Spinal cord (tissue), 10 donors: Measurements from ENCODE around the gene RPL4. TPM values are rescaled to one million over a fixed set of nuclear protein-coding genes. Genes with fewer than 3 reads are reported as not detected.
"Not testable (repeated sequence)": the region's sequence is repeated elsewhere in the genome, so short reads cannot be mapped to it uniquely, and the experiment has no call there.

Source experiments
- DNase-seq, 6 donors: peaks; one replicate each; pipeline versions ENCODE4 v3.0.0 to v3.0.0-alpha.2; 2013 to 2015; ENCODE audit warnings: low spot score in 6 of 6, low read depth in 4 of 6
- H3K27ac ChIP-seq: one replicate; pipeline ENCODE4 v1.5.1; 2013; ENCODE audit warnings: low read depth, low read length, control low read depth
- H3K27me3 ChIP-seq: one replicate; pipeline ENCODE4 v1.6.1; 2013; ENCODE audit warnings: low read length; ENCODE audit not compliant: control insufficient read depth, insufficient read depth
- H3K36me3 ChIP-seq: one replicate; pipeline ENCODE4 v1.6.1; 2013; ENCODE audit warnings: low read length; ENCODE audit not compliant: control insufficient read depth, insufficient read depth
- H3K4me1 ChIP-seq: one replicate; pipeline ENCODE4 v1.6.1; 2013; ENCODE audit warnings: low read length; ENCODE audit not compliant: control insufficient read depth, insufficient read depth
- H3K4me3 ChIP-seq: one replicate; pipeline ENCODE4 v1.5.1; 2013; ENCODE audit warnings: low read depth, low read length, control low read depth
- H3K9me3 ChIP-seq: one replicate; pipeline ENCODE4 v1.6.1; 2013; ENCODE audit warnings: low read length; ENCODE audit not compliant: control insufficient read depth, insufficient read depth
- WGBS: methylation state at CpG from one replicate; pipeline ENCODE4 v1.1.5; 2013; ENCODE audit warnings: missing lambda C conversion rate; ENCODE audit not compliant: insufficient coverage; 5-methylcytosine and 5-hydroxymethylcytosine counted together
- polyA plus RNA-seq, 2 donors: library from polyadenylated mRNA; unstranded; fragments of 120-200 nt; gene quantifications; one replicate each; pipeline ENCODE4 v1.2.1, GENCODE V29; 2013; ENCODE audit not compliant: insufficient read length in 2 of 2
- total RNA-seq, 2 donors: library from RNA; depleted of rRNA in 1 of 2; stranded (reverse); fragments of 120-200 nt in 1 of 2; fragments of >200 nt in 1 of 2; gene quantifications; one replicate each; pipeline versions ENCODE4 v1.2.3 to v1.2.4, GENCODE V29; 2013 to 2014
- donor health status: healthy.

Gene RPL4
- total and polyA plus RNA-seq, 4 donors: 1,568 to 3,918 (median 2,279) TPM

GRCh38 chr15:66508293-66508883 is 3.7 kb upstream of the RPL4 start:
- H3K4me1 ChIP-seq: no peaks in the 10 kb centered on the region
- no peaks in the 10 kb centered on the region for H3K9me3 ChIP-seq
- no peak overlapping the region for H3K27ac ChIP-seq
- H3K4me3 ChIP-seq: no peak overlapping the region
- no peaks in the 10 kb centered on the region for H3K27me3 ChIP-seq
- no peak for DNase-seq
- WGBS: no CpG with 5 or more reads among the region's 3 CpGs
- no peaks in the 10 kb centered on the region for H3K36me3 ChIP-seq

GRCh38 chr15:66505818-66506217 is 1.2 kb upstream of the RPL4 start:
- no peak for DNase-seq
- WGBS: no CpG with 5 or more reads among the region's 4 CpGs
- H3K4me1 ChIP-seq: no peaks in the 10 kb centered on the region
- H3K9me3 ChIP-seq: no peaks in the 10 kb centered on the region
- H3K27me3 ChIP-seq: no peaks in the 10 kb centered on the region
- H3K27ac ChIP-seq: no peak overlapping the region
- H3K36me3 ChIP-seq: peaks cover 5% of the 10 kb centered on the region
- peak overlapping the region; percentile 99 for H3K4me3 ChIP-seq

- Histone ChIP-seq H3K9me3 (no peaks in the 10 kb centered on the region), H3K27me3 (no peaks in the 10 kb centered on the region), H3K4me1 (no peaks in the 10 kb centered on the region), H3K27ac (peak overlapping the region; percentile 90), H3K36me3 (peaks cover 9% of the 10 kb centered on the region), H3K4me3 (peak overlapping the region; percentile 99)
- 0% methylated on average over 12 of the region's 13 CpGs for WGBS
- peak in 1 of 6 donors; percentile 17 for DNase-seq
Observed at GRCh38 chr15:66505430-66505811, 766 bp upstream of the RPL4 start.

- Histone ChIP-seq H3K4me3 (peak overlapping the region; percentile 99), H3K4me1 (no peaks in the 10 kb centered on the region), H3K36me3 (peaks cover 20% of the 10 kb centered on the region), H3K27ac (peak overlapping the region; percentile 90), H3K27me3 (no peaks in the 10 kb centered on the region), H3K9me3 (no peaks in the 10 kb centered on the region)
- no peak for DNase-seq
- 5% methylated on average over 6 of the region's 12 CpGs for WGBS
Observed at GRCh38 chr15:66503780-66504562, 684 bp downstream of the RPL4 start.

GRCh38 chr15:66503041-66503648 is 1.5 kb downstream of the RPL4 start:
- H3K27me3 ChIP-seq, H3K4me1 ChIP-seq, DNase-seq, H3K9me3 ChIP-seq: not testable (repeated sequence)
- peak overlapping the region; percentile 99 for H3K4me3 ChIP-seq
- WGBS: 77% methylated on average over 3 of the region's 13 CpGs
- H3K36me3 ChIP-seq: peaks cover 25% of the 10 kb centered on the region
- H3K27ac ChIP-seq: peak overlapping the region; percentile 6

GRCh38 chr15:66502491-66502890 is 2.2 kb downstream of the RPL4 start:
- Histone ChIP-seq H3K4me3 (no peak overlapping the region), H3K27ac (no peak overlapping the region), H3K9me3 (no peaks in the 10 kb centered on the region), H3K36me3 (peaks cover 25% of the 10 kb centered on the region), H3K4me1 (no peaks in the 10 kb centered on the region), H3K27me3 (no peaks in the 10 kb centered on the region)
- DNase-seq: no peak
- 88% methylated on average over 10 of the region's 10 CpGs for WGBS

- not testable (repeated sequence) for H3K27me3 ChIP-seq, DNase-seq, H3K27ac ChIP-seq, H3K9me3 ChIP-seq, H3K4me3 ChIP-seq
- 82% methylated on average over 6 of the region's 7 CpGs for WGBS
- Histone ChIP-seq H3K36me3 (peaks cover 33% of the 10 kb centered on the region), H3K4me1 (peaks cover 14% of the 10 kb centered on the region)
Observed at GRCh38 chr15:66500346-66500745, 4.3 kb downstream of the RPL4 start.

- H3K9me3 ChIP-seq: no peaks in the 10 kb centered on the region
- H3K27ac ChIP-seq: peak overlapping the region; percentile 54
Observed at GRCh38 chr15:66498501-66499386, 5.9 kb downstream of the RPL4 start.

More at GRCh38 chr15:66498501-66499386, 5.9 kb downstream of the RPL4 start:
- H3K4me1 ChIP-seq: peaks cover 14% of the 10 kb centered on the region
- H3K4me3 ChIP-seq: no peak overlapping the region
- 75% methylated on average over 2 of the region's 3 CpGs for WGBS
- peak in 2 of 6 donors; percentile 63 to 73 for DNase-seq
- no peaks in the 10 kb centered on the region for H3K27me3 ChIP-seq
- H3K36me3 ChIP-seq: peaks cover 37% of the 10 kb centered on the region
